GM23338 (cell line): ENCODE data around the gene MYH10. TPM values are rescaled to one million over a fixed set of nuclear protein-coding genes. Genes with fewer than 3 reads are reported as not detected.

ENCODE experiments used
- ATAC-seq: fragments of 200-7000 bp; cut with Tn5 transposase; 3 replicates; pipeline ENCODE4 v1.9.1; 2020
- DNase-seq: peaks from one replicate; pipeline ENCODE4 v3.0.0-alpha.2; 2015; ENCODE audit warnings: low spot score
- H2AFZ ChIP-seq: fragments of 200-600 bp; sonication (generic); 2 replicates; pipeline ENCODE4 v1.8.0; 2016; ENCODE audit warnings: antibody characterized with exemption, mild to moderate bottlenecking, moderate library complexity
- H3F3A ChIP-seq: fragments of 200-600 bp; sonication (generic); replicated peaks from 2 replicates; pipeline ENCODE4 v1.8.0; 2017; ENCODE audit warnings: antibody characterized with exemption, mixed run types, low read depth
- H3K27ac ChIP-seq: fragments of 200-600 bp; sonication (generic); 2 replicates; pipeline ENCODE4 v1.6.1; 2016; ENCODE audit warnings: low read depth
- H3K27me3 ChIP-seq: fragments of 200-600 bp; sonication (generic); 2 replicates; pipeline ENCODE4 v1.8.0; 2016; ENCODE audit warnings: mild to moderate bottlenecking, mixed run types, moderate library complexity; ENCODE audit not compliant: insufficient read depth
- H3K36me3 ChIP-seq: fragments of 200-600 bp; sonication (generic); 2 replicates; pipeline ENCODE4 v1.8.0; 2016; ENCODE audit warnings: mild to moderate bottlenecking; ENCODE audit not compliant: insufficient read depth
- H3K4me1 ChIP-seq: fragments of 200-600 bp; sonication (generic); 2 replicates; pipeline ENCODE4 v1.8.0; 2016; ENCODE audit warnings: mild to moderate bottlenecking, moderate library complexity; ENCODE audit not compliant: insufficient read depth
- H3K4me2 ChIP-seq: fragments of 200-600 bp; sonication (generic); 2 replicates; pipeline ENCODE4 v1.7.1; 2017; ENCODE audit warnings: mixed run types
- H3K4me3 ChIP-seq: fragments of 200-600 bp; sonication (generic); 2 replicates; pipeline ENCODE4 v1.6.1; 2016; ENCODE audit warnings: mixed run types
- H3K79me2 ChIP-seq: fragments of 200-600 bp; sonication (generic); replicated peaks from 2 replicates; pipeline ENCODE4 v1.8.0; 2017; ENCODE audit warnings: mild to moderate bottlenecking; ENCODE audit not compliant: insufficient read depth
- H3K9me2 ChIP-seq: fragments of 200-600 bp; sonication (generic); 2 replicates; pipeline ENCODE4 v1.8.0; 2017; ENCODE audit not compliant: insufficient read depth
- H4K20me1 ChIP-seq: fragments of 200-600 bp; sonication (generic); replicated peaks from 2 replicates; pipeline ENCODE4 v1.8.0; 2017; ENCODE audit warnings: mild to moderate bottlenecking; ENCODE audit not compliant: insufficient read depth
- H3K27ac Mint-ChIP-seq: 2 replicates; pipeline ENCODE4 v1.8.0; 2020; ENCODE audit warnings: inconsistent platforms, mild to moderate bottlenecking, moderate library complexity, mixed read lengths
- H3K27me3 Mint-ChIP-seq: 3 replicates; pipeline ENCODE4 v1.8.0; 2022; ENCODE audit warnings: low read depth, mild to moderate bottlenecking, moderate library complexity, mixed read lengths, inconsistent platforms; ENCODE audit not compliant: insufficient read depth, poor library complexity
- H3K36me3 Mint-ChIP-seq: 3 replicates; pipeline ENCODE4 v1.8.0; 2021; ENCODE audit warnings: low read depth, mild to moderate bottlenecking, inconsistent platforms, moderate library complexity, mixed read lengths
- H3K4me1 Mint-ChIP-seq: 3 replicates; pipeline ENCODE4 v1.8.0; 2020; ENCODE audit warnings: mild to moderate bottlenecking, inconsistent platforms, mixed read lengths
- H3K4me3 Mint-ChIP-seq: 3 replicates; pipeline ENCODE4 v1.8.0; 2021; ENCODE audit warnings: moderate library complexity, mild to moderate bottlenecking, inconsistent platforms, mixed read lengths
- H3K9me3 Mint-ChIP-seq: 3 replicates; pipeline ENCODE4 v1.8.0; 2020; ENCODE audit warnings: moderate library complexity, mild to moderate bottlenecking, inconsistent platforms, mixed read lengths
- CREB1 ChIP-seq: fragments of 250-450 bp; sonication (Bioruptor Pico); IDR thresholded peaks from 2 replicates; pipeline ENCODE4 v1.5.0; 2020; ENCODE audit warnings: low read depth, mild to moderate bottlenecking, moderate library complexity
- EZH2 ChIP-seq: fragments of 200-600 bp; sonication (generic); IDR thresholded peaks from one replicate; pipeline ENCODE4 v1.8.0; 2017; ENCODE audit warnings: antibody characterized with exemption, mild to moderate bottlenecking, low read depth; ENCODE audit not compliant: unreplicated experiment
- EZH2phosphoT487 ChIP-seq: fragments of 200-600 bp; sonication (generic); IDR thresholded peaks from one replicate; pipeline ENCODE4 v1.8.1; 2018; ENCODE audit warnings: antibody characterized with exemption; ENCODE audit not compliant: unreplicated experiment
- JUNB ChIP-seq: IDR thresholded peaks from one replicate; pipeline ENCODE4 v1.6.1; 2016; ENCODE audit warnings: antibody characterized with exemption; ENCODE audit not compliant: unreplicated experiment
- NANOG ChIP-seq: IDR thresholded peaks from 2 replicates; pipeline ENCODE4 v1.6.1; 2016; ENCODE audit warnings: antibody characterized with exemption, borderline replicate concordance
- POLR2AphosphoS5 ChIP-seq: IDR thresholded peaks from 2 replicates; pipeline ENCODE4 v1.6.1; 2016; ENCODE audit warnings: antibody characterized with exemption, low read depth
- STAT1 ChIP-seq: IDR thresholded peaks from one replicate; pipeline ENCODE4 v1.6.1; 2016; ENCODE audit warnings: antibody characterized with exemption; ENCODE audit not compliant: unreplicated experiment
- ZNF114 ChIP-seq: fragments of 250-450 bp; sonication (Bioruptor Pico); IDR thresholded peaks from 2 replicates; pipeline ENCODE4 v1.5.0; 2020; ENCODE audit warnings: mild to moderate bottlenecking, moderate library complexity
- ZNF331 ChIP-seq: fragments of 250-450 bp; sonication (Bioruptor Pico); IDR thresholded peaks from 2 replicates; pipeline ENCODE4 v1.5.0; 2020; ENCODE audit warnings: low read depth, mild to moderate bottlenecking, moderate library complexity
- polyA plus RNA-seq: library from polyadenylated mRNA; unstranded; fragments of >200 nt; fragmentation: Nextera tagmentation; extraction: Ambion mirVana; gene quantifications from 2 replicates; pipeline ENCODE4 v1.2.1, GENCODE V29; 2016
- total RNA-seq: library from RNA; depleted of rRNA; stranded (reverse); fragments of >200 nt; shearing (Covaris generic); gene quantifications from 2 replicates; pipeline ENCODE4 v1.2.3, GENCODE V29; 2014
- TF ChIP-seq, protein P1 (sequence below), 2 experiments: fragments of 200-600 bp in 1 of 2; sonication (generic) in 1 of 2; conservative IDR thresholded peaks; 2 replicates each; pipeline versions ENCODE4 v1.5.1 to v1.6.1; 2016 to 2017; ENCODE audit warnings: antibody characterized with exemption in 2 of 2, low read depth in 2 of 2, mild to moderate bottlenecking in 2 of 2, moderate library complexity in 1 of 2
- TF ChIP-seq, protein P2 (sequence below): IDR thresholded peaks from 2 replicates; pipeline ENCODE4 v1.6.1; 2016; ENCODE audit warnings: antibody characterized with exemption
- TF ChIP-seq, protein P3 (sequence below): fragments of 250-450 bp; sonication (Bioruptor Pico); IDR thresholded peaks from 2 replicates; pipeline ENCODE4 v1.5.0; 2020; ENCODE audit warnings: mild to moderate bottlenecking, moderate library complexity
- TF ChIP-seq, protein P4 (sequence below): IDR thresholded peaks from one replicate; pipeline ENCODE4 v1.6.1; 2018; ENCODE audit warnings: antibody characterized with exemption; ENCODE audit not compliant: unreplicated experiment

The MYH10 gene
- total and polyA plus RNA-seq, 2 experiments from 2014 or later = 89.5 to 230 TPM

DNA sequence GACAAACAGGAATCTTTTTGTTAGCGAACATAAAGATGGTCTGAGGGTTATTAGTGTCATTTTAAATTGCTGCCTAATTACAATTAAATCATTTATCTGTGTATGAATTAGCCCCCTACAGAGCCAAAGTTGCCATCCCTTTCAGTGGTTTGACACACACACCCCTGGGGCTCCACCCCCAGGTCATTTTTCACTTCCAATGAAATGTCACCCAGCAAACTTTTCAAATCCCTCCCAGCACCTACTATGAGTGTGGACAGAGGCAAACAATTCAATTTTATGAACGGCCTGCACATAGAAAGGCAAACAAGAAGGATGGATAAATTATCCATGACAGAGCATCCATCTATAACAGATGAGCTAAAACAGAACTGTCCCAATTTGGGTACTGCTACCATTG lies 2.4 kb downstream of the MYH10 start:
- Histone ChIP-seq H3K36me3 (no peaks in the 10 kb centered on the region; the same call in 1 of the 2 replicates), H3K27ac (no peak overlapping the region), H3F3A (no peaks in the 10 kb centered on the region), H2AFZ (no peak overlapping the region), H3K27me3 (no peaks in the 10 kb centered on the region), H4K20me1 (peaks cover 50% of the 10 kb centered on the region), H3K79me2 (peaks cover 72% of the 10 kb centered on the region), H3K4me1 (peaks cover 37% of the 10 kb centered on the region), H3K9me2 (no peaks in the 10 kb centered on the region), H3K4me3 (peak overlapping the region; percentile 96), H3K4me2 (peak overlapping the region; percentile 79)
- Mint-ChIP-seq H3K27me3 (peaks cover 4% of the 10 kb centered on the region), H3K27ac (no peak overlapping the region), H3K4me3 (peak overlapping the region; percentile 97), H3K36me3 (peaks cover 4% of the 10 kb centered on the region; the same call in 1 of the 3 replicates), H3K9me3 (no peaks in the 10 kb centered on the region), H3K4me1 (peaks cover 36% of the 10 kb centered on the region)
- ATAC-seq (no peak), DNase-seq (no peak)
- TF ChIP-seq EZH2phosphoT487 (no peak), ZNF114 (CRISPR knock-in tag) (no peak), ZNF331 (CRISPR knock-in tag) (no peak), EZH2 (no peak), POLR2AphosphoS5 (no peak), JUNB (no peak), NANOG (no peak), CREB1 (CRISPR knock-in tag) (no peak), STAT1 (no peak)
- TF ChIP-seq, protein P1, sequence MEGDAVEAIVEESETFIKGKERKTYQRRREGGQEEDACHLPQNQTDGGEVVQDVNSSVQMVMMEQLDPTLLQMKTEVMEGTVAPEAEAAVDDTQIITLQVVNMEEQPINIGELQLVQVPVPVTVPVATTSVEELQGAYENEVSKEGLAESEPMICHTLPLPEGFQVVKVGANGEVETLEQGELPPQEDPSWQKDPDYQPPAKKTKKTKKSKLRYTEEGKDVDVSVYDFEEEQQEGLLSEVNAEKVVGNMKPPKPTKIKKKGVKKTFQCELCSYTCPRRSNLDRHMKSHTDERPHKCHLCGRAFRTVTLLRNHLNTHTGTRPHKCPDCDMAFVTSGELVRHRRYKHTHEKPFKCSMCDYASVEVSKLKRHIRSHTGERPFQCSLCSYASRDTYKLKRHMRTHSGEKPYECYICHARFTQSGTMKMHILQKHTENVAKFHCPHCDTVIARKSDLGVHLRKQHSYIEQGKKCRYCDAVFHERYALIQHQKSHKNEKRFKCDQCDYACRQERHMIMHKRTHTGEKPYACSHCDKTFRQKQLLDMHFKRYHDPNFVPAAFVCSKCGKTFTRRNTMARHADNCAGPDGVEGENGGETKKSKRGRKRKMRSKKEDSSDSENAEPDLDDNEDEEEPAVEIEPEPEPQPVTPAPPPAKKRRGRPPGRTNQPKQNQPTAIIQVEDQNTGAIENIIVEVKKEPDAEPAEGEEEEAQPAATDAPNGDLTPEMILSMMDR (conservative IDR thresholded peaks at IDR 0.05; ENCODE audit: low read depth in 2 of 2) = no peak
- TF ChIP-seq, protein P2, sequence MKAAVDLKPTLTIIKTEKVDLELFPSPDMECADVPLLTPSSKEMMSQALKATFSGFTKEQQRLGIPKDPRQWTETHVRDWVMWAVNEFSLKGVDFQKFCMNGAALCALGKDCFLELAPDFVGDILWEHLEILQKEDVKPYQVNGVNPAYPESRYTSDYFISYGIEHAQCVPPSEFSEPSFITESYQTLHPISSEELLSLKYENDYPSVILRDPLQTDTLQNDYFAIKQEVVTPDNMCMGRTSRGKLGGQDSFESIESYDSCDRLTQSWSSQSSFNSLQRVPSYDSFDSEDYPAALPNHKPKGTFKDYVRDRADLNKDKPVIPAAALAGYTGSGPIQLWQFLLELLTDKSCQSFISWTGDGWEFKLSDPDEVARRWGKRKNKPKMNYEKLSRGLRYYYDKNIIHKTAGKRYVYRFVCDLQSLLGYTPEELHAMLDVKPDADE = no peak
- TF ChIP-seq, protein P3, sequence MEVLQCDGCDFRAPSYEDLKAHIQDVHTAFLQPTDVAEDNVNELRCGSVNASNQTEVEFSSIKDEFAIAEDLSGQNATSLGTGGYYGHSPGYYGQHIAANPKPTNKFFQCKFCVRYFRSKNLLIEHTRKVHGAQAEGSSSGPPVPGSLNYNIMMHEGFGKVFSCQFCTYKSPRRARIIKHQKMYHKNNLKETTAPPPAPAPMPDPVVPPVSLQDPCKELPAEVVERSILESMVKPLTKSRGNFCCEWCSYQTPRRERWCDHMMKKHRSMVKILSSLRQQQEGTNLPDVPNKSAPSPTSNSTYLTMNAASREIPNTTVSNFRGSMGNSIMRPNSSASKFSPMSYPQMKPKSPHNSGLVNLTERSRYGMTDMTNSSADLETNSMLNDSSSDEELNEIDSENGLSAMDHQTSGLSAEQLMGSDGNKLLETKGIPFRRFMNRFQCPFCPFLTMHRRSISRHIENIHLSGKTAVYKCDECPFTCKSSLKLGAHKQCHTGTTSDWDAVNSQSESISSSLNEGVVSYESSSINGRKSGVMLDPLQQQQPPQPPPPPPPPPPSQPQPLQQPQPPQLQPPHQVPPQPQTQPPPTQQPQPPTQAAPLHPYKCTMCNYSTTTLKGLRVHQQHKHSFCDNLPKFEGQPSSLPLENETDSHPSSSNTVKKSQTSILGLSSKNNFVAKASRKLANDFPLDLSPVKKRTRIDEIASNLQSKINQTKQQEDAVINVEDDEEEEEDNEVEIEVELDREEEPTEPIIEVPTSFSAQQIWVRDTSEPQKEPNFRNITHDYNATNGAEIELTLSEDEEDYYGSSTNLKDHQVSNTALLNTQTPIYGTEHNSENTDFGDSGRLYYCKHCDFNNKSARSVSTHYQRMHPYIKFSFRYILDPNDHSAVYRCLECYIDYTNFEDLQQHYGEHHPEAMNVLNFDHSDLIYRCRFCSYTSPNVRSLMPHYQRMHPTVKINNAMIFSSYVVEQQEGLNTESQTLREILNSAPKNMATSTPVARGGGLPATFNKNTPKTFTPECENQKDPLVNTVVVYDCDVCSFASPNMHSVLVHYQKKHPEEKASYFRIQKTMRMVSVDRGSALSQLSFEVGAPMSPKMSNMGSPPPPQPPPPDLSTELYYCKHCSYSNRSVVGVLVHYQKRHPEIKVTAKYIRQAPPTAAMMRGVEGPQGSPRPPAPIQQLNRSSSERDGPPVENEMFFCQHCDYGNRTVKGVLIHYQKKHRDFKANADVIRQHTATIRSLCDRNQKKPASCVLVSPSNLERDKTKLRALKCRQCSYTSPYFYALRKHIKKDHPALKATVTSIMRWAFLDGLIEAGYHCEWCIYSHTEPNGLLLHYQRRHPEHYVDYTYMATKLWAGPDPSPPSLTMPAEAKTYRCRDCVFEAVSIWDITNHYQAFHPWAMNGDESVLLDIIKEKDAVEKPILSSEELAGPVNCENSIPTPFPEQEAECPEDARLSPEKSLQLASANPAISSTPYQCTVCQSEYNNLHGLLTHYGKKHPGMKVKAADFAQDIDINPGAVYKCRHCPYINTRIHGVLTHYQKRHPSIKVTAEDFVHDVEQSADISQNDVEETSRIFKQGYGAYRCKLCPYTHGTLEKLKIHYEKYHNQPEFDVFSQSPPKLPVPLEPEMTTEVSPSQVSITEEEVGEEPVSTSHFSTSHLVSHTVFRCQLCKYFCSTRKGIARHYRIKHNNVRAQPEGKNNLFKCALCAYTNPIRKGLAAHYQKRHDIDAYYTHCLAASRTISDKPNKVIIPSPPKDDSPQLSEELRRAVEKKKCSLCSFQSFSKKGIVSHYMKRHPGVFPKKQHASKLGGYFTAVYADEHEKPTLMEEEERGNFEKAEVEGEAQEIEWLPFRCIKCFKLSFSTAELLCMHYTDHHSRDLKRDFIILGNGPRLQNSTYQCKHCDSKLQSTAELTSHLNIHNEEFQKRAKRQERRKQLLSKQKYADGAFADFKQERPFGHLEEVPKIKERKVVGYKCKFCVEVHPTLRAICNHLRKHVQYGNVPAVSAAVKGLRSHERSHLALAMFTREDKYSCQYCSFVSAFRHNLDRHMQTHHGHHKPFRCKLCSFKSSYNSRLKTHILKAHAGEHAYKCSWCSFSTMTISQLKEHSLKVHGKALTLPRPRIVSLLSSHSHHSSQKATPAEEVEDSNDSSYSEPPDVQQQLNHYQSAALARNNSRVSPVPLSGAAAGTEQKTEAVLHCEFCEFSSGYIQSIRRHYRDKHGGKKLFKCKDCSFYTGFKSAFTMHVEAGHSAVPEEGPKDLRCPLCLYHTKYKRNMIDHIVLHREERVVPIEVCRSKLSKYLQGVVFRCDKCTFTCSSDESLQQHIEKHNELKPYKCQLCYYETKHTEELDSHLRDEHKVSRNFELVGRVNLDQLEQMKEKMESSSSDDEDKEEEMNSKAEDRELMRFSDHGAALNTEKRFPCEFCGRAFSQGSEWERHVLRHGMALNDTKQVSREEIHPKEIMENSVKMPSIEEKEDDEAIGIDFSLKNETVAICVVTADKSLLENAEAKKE = no peak
- TF ChIP-seq, protein P4, sequence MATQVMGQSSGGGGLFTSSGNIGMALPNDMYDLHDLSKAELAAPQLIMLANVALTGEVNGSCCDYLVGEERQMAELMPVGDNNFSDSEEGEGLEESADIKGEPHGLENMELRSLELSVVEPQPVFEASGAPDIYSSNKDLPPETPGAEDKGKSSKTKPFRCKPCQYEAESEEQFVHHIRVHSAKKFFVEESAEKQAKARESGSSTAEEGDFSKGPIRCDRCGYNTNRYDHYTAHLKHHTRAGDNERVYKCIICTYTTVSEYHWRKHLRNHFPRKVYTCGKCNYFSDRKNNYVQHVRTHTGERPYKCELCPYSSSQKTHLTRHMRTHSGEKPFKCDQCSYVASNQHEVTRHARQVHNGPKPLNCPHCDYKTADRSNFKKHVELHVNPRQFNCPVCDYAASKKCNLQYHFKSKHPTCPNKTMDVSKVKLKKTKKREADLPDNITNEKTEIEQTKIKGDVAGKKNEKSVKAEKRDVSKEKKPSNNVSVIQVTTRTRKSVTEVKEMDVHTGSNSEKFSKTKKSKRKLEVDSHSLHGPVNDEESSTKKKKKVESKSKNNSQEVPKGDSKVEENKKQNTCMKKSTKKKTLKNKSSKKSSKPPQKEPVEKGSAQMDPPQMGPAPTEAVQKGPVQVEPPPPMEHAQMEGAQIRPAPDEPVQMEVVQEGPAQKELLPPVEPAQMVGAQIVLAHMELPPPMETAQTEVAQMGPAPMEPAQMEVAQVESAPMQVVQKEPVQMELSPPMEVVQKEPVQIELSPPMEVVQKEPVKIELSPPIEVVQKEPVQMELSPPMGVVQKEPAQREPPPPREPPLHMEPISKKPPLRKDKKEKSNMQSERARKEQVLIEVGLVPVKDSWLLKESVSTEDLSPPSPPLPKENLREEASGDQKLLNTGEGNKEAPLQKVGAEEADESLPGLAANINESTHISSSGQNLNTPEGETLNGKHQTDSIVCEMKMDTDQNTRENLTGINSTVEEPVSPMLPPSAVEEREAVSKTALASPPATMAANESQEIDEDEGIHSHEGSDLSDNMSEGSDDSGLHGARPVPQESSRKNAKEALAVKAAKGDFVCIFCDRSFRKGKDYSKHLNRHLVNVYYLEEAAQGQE = no peak
